CD4-positive, alpha-beta T cell treated with Interferon alpha-2 for 1 hour (primary cell): ENCODE data around the gene TP73.

Source experiments
- DNase-seq, 2 donors: peaks; one replicate each; pipeline ENCODE4 v3.0.0-alpha.2; 2020 to 2022

The TP73 gene

DNA sequence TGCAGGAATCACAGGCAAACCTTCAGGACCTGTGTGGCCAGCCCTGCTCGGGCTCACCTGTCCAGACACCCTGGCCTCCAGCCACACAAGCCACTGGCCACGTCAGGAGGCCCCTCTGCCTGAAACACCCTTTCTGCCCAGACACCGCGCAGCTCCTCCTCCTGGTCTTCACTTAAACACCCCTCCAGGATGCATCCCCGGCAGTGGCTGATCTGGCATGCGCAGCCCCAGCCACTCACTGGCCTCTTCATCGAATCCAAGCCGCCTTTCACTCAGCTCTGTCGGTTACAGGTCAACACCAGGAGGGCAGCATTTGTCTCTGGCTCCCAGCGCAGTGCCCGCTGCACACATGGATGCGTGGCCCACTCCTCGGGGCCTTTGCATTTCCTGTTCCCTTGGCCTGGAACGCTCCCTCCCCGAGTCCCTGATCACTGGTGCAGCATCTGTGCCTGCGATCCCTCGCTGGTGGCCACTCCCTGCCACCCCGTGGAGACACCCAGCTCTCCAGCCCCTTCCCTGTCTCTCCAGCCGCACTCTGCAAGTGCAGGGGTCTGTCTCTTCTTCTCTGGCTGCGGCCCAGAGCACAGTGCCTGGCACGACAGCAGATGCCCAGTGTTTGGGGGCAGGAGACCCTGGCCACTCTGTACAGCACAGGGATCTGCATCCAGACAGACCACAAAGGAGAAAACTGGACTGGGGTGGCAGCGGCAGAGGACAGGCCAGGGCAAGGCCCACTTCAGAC, 18.1 kb upstream of the TP73 start:
- no peak for DNase-seq

DNA sequence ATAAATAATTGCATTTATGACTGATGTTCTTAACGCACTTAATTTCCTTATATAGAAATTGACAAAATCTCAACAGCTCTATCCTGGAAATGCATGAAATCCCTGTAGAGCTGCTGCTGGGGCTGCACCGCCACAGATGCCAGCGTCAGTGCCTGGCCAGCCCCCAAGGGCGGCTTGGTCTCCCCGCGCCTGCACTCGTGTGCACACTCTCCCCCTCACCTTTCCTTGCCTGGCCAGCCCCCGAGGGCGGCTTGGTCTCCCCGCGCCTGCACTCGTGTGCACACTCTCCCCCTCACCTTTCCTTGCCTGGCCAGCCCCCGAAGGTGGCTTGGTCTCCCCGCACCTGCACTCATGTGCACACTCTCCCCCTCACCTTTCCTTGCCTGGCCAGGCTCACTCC, 16.2 kb upstream of the TP73 start:
- DNase-seq: no peak

DNA sequence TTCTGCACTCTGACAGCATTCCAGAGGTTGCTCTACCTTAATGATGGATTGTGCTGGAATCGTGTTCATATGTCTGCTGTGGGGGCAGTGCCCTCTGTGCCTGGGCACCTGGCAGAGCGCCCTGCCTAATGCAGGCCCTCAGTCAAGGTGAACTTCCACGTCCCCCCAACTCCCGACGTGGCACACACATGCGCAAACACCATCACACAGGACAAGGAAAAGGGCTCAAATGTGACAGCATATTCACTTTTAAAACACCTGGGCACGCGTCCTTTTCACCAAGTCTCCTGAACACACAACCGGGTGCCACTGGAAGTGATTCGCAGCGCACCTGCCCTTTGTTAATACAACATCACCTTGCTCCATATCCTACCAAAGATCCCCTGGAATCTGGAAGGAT, 15.8 kb upstream of the TP73 start:
- DNase-seq: no peak

DNA sequence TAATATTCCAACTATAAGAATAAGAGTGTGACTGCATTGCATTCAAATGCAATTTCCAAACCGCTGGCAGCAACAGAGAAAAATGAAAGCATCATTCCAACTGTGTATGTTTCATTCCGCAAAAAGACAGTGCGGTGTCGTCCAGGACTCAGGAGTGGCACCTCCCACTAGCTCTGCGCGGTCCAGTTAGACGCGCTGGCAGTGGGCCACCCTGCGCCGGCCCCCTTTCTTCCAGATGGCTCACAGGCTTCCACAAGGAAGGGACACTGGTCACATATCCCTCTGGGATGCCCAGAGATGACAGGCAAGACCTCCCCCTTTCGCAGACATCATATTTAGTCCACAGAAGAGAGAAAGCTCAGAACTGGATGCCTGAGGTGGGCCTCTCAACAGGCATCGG, 14.3 kb upstream of the TP73 start:
- no peak for DNase-seq

DNA sequence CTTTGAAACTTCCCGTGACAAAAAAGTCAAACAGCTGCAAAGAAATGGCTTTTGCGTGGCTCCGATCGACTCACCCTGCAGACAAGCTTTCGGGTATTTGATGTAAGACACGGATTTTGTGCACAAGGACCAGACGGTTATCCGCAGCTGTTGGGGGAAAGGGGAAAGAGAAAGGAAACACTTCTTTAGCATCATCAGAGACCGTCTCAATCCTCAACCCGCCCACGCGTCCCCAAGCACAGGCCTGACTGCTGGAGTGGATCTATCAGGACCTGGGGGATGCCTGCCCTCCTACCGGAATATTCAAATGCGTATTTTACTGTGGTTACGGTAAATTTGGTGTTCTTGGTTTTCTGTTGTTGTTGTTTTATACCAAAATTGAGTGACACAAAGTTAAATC, 13.6 kb upstream of the TP73 start:
- no peak for DNase-seq

DNA sequence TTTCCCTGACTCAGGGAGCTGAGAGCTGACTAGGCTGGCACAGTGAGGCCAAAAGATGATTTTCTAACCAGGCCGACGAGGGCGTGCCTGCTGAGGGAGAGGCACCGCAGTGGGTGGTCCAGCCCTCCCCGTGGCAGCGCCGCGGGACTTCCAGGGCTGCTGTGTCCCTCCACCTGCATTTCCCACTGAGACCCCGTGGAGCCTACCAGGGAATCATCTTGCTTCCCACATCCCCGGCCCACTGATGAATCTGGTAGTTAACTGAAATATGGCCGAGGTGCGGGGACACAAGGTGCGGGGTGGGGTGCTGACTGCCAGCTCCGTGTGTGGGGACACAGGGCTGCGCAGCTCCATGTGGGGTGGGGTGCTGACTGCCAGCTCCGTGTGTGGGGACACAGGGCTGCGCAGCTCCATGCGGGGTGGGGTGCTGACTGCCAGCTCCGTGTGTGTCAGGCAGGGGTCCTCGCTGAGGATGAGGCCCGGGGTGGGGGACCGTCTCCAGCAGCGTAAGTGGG, 12.9 kb upstream of the TP73 start:
- DNase-seq: no peak

DNA sequence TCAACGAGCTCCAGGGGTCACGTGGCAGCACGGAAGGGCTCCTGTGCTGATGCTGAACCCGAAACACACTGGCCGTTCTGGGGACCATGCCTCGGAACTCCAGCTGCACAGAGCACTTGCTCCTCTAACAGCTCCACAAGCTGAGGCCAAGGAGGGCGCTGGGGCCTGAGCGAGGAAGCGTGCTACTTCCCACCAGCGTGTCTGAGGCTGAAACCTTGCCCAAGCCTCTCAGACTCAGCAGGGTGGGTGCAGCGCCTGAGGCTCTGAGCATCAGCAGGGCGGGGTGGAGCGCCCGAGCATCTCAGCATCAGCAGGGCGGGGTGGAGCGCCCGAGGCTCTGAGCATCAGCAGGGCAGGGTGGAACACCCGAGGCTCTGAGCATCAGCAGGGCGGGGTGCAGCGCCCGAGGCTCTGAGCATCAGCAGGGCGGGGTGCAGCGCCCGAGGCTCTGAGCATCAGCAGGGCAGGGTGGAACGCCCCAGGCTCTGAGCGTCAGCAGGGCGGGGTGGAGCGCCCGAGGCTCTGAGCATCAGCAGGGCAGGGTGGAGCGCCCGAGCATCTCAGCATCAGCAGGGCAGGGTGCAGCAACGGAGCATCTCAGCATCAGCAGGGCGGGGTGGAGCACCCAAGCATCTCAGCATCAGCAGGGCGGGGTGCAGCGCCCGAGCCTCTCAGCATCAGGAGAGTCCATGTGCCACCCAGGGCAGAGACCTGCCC, 12.0 kb upstream of the TP73 start:
- no peak for DNase-seq

DNA sequence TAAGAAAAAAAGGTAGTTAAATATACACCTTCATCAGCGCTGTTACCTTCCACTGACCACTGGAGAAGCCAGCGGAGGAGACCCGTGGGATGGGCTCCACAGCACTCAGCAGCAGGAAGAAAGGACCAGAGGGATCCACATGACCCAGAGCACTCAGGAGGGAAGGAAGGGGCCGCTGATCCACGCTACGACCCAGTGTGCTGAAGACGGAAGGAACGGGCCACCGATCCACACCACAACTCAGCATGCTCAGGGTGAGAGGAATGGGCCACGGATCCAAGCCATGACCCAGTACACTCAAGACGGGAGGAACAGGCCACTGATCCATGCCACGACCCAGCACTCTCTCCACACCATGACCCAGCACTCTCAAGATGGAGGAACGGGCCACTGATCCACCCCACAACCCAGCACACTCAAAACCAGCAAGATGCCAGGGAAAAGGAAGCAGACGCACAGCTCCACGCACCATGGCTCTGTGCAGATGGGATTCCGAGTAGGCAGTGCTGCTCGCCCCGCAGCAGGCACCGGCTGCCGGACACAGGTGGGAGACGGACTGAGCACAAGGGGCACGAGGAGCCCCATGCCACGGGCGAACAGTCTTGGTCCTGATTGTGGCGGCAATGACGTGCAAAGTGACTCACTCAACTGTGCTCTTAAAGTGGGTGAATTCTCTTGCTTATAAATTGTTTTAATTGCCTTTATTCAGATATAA, 11.1 kb upstream of the TP73 start:
- no peak for DNase-seq

DNA sequence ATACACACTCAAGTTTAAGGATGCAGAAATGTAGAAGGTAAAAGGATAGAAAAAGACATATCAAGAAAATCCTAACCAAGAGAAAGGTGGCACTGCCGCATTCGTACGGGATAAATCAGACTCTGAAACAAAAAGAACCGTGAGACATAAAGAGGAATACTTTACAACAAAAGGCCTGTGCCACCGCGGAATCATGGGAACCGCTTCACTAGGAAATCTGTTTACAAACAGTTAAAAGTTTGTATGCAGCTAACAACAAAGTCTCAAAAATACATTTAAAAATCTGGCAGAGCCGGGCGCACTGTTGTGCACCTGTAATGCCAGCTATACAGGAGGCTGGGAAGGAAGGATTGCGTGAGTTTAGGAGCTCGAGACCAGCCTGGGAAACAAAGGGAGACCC, 10.5 kb upstream of the TP73 start:
- no peak for DNase-seq

DNA sequence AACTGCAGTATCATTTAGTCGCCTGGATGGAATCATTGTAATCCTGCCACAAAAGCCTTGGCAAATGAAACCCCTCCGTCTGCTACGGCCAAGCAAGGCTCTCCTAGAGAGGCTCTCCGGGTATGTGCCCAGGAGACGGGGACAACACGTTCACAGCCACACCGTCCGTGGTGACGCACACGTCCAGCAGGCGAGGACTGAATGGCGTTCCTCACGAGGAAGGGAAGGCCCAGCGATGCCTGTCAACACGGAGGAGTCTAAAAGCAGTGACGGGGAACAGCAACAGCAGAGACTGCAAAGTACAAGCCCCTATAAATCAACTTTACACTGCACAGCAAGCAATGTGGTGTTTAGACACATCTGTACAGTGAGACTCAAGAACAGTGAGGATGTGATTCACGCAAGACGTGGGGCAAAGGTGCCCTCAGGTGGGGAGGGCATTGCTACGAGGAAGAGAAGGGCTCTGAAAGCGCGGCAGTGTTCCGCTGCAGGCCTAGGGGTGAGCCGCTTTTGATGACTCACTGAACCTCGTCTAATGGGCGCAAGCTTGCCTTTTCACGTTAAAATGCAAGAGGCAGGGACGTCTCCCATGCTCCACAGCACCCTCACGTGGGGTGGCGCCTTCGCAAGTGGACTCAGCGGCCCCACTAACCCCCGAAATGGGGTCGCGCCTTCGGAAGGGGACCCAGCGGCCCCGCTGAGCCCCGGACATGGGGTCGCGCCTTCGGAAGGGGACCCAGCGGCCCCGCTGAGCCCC, 9.2 kb upstream of the TP73 start:
- DNase-seq: no peak

DNA sequence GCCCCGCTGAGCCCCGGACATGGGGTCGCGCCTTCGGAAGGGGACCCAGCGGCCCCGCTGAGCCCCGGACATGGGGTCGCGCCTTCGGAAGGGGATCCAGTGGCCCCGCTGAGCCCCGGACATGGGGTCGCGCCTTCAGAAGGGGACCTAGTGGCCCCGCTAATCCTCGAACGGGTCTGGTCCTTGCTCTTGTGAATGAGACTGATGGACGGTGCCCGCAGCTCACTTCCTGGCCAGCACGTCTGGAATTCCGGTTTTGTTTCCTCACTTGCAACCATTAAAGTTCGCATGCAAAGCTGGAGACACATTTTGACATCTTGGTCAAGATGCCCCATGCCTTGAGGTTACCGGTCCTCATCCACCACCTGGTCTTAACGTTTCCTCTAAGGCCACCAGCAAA, 8.0 kb upstream of the TP73 start:
- DNase-seq: no peak

DNA sequence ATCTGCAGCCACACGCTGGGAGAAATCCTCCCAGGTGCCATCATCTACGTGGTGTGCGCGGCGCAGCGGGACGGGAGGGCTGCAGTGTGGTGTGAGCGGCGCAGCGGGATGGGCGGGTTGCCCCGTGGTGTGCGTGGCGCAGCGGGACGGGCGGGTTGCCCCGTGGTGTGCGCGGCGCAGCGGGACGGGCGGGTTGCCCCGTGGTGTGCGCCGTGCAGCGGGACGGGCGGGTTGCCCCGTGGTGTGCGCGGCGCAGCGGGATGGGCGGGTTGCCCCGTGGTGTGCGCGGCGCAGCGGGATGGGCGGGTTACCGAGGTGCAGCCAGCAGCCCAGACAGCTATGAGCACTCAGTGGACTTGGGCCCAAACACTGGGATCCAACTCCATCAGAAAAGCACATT, 7.1 kb upstream of the TP73 start:
- no peak for DNase-seq

DNA sequence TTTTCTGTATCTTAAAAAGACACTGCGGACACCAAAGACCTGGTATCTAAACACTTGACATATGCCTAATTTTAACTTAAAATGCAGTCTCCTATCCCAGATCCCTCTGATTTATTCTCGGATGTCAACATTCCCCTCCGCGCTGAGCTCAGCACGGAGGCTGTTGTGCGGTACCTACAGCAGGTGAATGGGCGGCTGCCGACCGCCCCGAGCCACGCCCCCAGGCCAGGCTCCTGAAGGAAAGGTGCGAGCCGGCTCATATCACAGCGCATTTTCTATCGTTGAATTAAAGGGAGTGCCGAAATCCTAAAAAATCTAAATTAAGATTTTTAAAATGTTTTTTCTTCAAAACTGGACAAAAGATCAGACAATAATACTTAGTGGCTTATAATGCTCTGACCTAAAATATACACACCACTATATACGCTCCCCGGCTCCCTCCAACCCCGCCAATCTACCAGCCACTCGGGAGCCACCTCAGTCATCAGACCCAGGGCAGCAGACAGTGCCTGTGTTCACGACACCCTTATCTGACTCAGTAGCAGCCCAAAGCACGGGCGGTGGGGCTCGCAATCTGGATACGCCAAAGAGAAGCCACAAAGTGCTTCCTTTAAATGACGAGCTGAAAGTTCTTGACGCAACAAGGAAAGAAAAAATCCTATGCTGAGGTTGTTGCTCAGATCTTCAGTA, 6.5 kb upstream of the TP73 start:
- DNase-seq: no peak

DNA sequence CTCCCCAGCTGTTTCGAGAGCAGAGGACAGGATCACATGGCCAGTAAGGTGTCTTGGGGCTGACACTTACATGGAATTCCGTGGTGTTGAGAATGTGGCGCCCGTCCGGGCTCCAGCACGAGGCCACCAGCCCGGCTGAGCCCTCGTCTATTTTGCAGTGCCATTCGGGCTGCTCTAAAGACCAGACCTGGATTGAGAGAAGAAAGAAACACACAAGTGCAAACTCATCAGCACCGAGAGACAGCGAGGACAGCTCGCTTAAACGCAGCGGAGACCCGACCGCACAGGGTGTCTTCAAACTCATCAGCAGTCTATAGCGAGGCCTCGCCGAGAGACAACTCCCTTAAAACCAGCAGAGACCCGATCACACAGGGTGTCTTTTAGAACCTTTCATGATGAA, 5.7 kb upstream of the TP73 start:
- no peak for DNase-seq

DNA sequence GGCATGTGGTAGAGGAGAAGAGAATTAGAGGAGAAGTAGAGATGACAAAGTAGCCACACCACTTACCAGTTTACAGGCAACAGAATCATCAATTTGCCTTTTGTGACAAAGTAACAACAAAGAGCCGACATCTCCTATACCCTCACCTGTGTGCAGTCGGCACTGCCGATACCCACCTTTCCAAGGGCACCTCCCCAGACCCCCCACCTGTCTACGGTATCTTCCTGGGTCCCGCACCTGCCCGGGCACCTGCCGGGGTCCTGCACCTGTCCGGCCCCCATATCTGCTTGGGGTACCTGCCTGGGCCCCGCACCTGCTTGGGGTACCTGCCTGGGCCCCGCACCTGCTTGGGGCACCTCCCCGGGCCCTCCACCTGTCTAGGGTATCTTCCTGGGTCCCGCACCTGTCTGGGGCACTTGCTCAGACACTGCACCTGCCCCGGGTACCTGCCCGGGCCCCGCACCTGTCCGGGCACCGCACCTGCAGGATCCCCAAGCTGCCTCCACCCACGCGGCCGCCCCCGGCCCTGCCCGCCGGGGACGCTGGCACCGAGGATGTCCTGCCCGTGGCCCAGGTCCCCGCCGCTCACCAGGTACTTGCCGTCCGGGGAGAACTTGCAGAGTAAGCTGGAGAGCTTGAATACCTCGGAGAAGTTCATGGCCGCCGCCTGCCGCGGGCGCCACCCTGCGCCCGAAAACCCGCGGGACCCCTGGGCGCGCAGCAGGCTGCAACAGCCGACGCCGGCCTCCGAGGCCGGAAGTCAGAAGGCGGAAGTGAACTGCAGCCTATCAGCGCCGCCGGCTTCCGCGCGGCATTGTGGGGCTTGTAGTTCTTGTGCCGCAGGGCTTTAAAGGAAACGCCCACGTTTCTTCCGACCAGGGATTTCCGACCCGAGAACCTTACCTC, 2.7 kb upstream of the TP73 start, which contains the start of gene WRAP73:
Gene WRAP73, minus strand, starts transcription at position 762 of the 906 bp plus-strand sequence. Its CDS starts 104 bp downstream, at position 658.
- peak; percentile 90 to 93 for DNase-seq

DNA sequence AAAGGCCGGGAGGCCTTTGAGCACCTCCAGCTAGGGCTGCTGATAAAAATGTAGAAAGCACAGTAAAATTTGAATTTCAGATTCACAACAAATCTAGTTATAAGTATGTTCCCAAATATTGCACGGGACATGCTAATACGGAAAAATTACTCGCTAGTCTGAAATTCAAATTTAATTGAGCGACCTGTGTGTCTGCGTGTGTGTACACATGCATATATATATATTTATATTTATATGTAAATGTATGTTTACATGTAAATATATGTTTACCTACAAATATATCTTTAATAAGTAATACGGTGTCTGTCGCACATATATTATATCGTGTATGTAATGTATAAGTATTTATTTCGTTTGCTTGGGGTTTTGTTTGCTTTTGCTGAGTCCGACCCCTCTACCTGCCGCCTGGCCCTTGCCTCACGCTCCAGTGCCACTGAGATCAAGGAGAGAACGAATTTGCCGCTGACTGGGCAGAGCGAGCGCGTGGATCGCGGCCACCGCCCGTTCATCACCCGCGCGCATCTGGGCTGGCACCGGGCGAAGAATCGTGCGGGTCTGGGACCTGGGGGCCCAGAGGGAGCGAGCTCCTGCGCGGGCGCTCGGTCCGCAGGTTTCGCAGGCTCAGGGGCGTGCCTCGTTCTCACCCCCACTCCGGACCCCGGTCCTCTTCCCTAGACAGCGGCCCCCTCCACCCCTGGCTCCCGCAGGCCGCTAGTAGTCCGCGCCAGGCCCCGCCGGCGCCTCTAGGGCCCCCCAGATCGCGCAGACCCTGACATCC, 1.9 kb upstream of the TP73 start:
- peak in 1 of 2 donors; percentile 6 for DNase-seq

DNA sequence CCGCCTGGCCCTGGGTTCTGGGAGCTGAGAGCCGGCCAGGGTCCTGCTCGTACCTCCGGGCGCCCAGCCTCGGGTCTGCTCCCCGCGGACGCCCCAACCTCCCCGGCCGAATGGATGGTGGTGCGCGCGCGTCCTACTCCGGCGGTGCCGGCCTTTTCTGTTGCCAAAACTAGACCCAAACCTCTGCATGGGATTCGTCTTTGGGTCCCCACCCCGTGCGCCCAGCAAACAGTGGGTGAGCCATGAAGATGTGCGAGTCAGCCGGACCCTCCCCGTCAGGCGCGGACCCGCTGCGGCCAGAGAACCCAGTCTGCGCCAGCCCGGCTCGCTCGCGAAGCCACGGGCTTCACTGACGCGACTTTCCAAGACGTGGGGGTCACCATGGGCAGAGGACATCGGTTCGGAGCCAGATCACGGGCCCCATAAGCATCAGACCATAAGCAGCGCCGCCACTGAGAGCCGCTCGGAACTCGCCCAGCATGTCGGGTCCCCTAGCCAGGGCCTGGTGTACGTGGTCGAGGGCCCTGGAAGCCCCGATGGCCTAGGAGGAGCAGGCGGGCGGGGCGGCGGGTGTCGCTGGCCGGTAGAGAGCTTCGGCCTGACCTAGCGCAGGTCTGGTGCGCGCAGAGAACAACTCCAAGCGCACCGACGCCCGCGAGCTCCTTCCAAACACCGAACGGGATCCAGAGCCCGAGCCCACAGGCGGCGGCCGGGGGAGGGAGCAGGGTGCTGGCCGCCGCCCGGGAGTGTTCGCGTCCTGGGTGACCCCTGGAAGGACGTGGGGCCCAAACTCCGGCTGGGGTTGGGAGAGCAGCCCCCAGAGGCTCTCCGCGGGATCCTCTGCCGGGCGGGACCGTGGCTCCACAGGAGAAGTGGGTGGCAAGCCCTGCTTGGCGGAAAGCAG, 1.0 kb upstream of the TP73 start:
- peak in 1 of 2 donors; percentile 1 for DNase-seq

DNA sequence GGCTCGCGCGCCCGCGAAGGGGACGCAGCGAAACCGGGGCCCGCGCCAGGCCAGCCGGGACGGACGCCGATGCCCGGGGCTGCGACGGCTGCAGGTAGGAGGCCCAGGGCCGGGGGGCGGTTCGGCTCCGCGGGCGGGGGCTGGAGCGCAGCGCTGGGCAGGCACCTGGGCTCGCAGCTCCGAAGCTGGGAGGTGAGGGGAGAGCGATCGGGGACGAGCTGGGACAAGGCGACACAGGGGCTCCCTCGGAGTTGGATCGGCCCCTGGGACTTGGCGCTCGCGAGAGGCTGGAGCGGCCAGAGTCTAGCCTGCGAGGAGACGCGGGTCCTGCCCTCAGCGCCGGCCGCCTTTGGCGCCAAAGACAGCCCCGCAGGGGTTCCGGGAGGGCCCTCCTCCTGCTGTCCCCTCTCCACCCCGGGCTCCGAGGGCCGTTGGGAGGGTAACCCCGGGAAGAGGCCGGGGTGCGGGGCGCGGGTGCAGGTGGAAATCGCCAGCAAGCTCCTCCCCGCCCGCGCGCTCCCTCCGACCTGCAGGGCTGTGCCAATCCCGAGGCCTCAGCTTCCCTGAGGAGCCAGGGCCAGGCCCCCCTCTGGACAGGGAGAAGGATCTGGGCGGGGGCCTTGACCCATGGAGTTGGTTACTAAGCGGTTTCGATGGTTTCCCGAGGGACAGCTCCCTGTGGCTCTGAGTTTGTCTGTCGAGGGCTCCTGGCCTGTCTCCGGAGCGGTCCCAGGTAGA, 401 bp downstream of the TP73 start:
- peak in 1 of 2 donors; percentile 10 for DNase-seq

DNA sequence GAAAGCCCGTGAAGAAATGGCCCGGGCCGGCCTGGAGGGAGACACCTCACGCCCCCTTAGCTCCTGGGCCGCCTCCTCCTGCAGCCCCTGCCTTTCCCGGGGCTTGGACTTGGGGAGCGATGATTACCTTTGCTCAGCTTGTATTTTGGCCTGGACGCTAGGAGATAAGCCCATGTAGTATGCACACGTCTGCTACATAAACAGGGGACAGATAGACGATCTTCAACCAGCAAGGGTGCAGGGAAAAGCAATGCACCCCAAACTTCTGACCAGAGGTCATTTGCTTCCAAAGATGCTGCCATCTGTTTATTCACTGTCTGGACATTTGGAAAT, 936 bp downstream of the TP73 start:
- no peak for DNase-seq
